ENCODE results near the gene CHPF2. TPM values are rescaled to one million over a fixed set of nuclear protein-coding genes. Genes with fewer than 3 reads are reported as not detected.

The CHPF2 gene
- total RNA-seq, 5 donors from 2014 or later (not counting 1 experiment from before 2014, with no cell fraction given) = 34.2 to 66.1 (median 64.1) TPM

- H3K9me3 Mint-ChIP-seq = no peaks in the 10 kb centered on the region
- peaks cover 20 to 71% of the 10 kb centered on the region in 2 experiments for H3K4me1 ChIP-seq (ENCODE audit: control insufficient read depth in 1 of 2, extremely low read depth in 1 of 2, insufficient read depth in 2 of 2, low read length in 2 of 2)
- no peak overlapping the region for H3K27ac Mint-ChIP-seq
- H3K27me3 ChIP-seq (replicated peaks in 1 of 2; ENCODE audit: control insufficient read depth in 2 of 2, extremely low read depth in 1 of 2, insufficient read depth in 2 of 2, low read length in 1 of 2) = peaks cover 7 to 83% of the 10 kb centered on the region in 2 experiments
- CTCF ChIA-PET = no interaction called here
- POLR2A ChIA-PET = no interaction called here
- WGBS (ENCODE audit: insufficient coverage) = 21% methylated on average over 26 of the region's 29 CpGs
- H3K27me3 Mint-ChIP-seq = peaks cover 31 to 45% of the 10 kb centered on the region in 2 donors
- H3K4me3 ChIP-seq (ENCODE audit: control insufficient read depth in 1 of 2, extremely low read depth in 1 of 2, low read length in 1 of 2) = peak overlapping the region; percentile 35 to 69
- H3K4me1 Mint-ChIP-seq = peaks cover 54 to 73% (median 61%) of the 10 kb centered on the region in 3 donors
- H3K36me3 ChIP-seq (ENCODE audit: control insufficient read depth in 2 of 2, extremely low read depth in 1 of 2, insufficient read depth in 1 of 2, low read length in 1 of 2) = no peaks in the 10 kb centered on the region
- ATAC-seq (replicated peaks in 1 of 4) (peak in 1 of 4 experiments; percentile 1), DNase-seq (no peak)
- H3K4me3 Mint-ChIP-seq = peak overlapping the region; percentile 69 to 87 (median 75)
- H3K27ac ChIP-seq (ENCODE audit: low read length) = no peak overlapping the region
- H3K36me3 Mint-ChIP-seq = no peaks in the 10 kb centered on the region
- no peaks in the 10 kb centered on the region for H3K9me3 ChIP-seq
Observed at GRCh38 chr7:151247611-151248345, 15.5 kb downstream of the CHPF2 start.

- H3K4me1 Mint-ChIP-seq = peaks cover 48 to 66% (median 54%) of the 10 kb centered on the region in 3 donors
- H3K27ac Mint-ChIP-seq = peak within 1 kb of the TSS in 1 of 2 donors; percentile 50
- under 1% methylated on average over 54 of the region's 71 CpGs for WGBS (ENCODE audit: insufficient coverage)
- H3K4me1 ChIP-seq (ENCODE audit: control insufficient read depth in 1 of 2, extremely low read depth in 1 of 2, insufficient read depth in 2 of 2, low read length in 2 of 2) = peaks cover 17 to 64% of the 10 kb centered on the region in 2 experiments
- H3K36me3 Mint-ChIP-seq = no peaks in the 10 kb centered on the region
- H3K27me3 ChIP-seq (replicated peaks in 1 of 2; ENCODE audit: control insufficient read depth in 2 of 2, extremely low read depth in 1 of 2, insufficient read depth in 2 of 2, low read length in 1 of 2) = peaks cover 7 to 90% of the 10 kb centered on the region in 2 experiments
- no peaks in the 10 kb centered on the region for H3K36me3 ChIP-seq (ENCODE audit: control insufficient read depth in 2 of 2, extremely low read depth in 1 of 2, insufficient read depth in 1 of 2, low read length in 1 of 2)
- no peaks in the 10 kb centered on the region for H3K9me3 Mint-ChIP-seq
- H3K4me3 Mint-ChIP-seq = peak within 1 kb of the TSS; percentile 74 to 87 (median 75)
- H3K9me3 ChIP-seq = no peaks in the 10 kb centered on the region
- peaks cover 35 to 51% of the 10 kb centered on the region in 2 donors for H3K27me3 Mint-ChIP-seq
- DNase-seq (peak in 11 of 35 experiments; percentile 19 to 58 (median 40)), ATAC-seq (replicated peaks in 1 of 4) (peak; percentile 30 to 52 (median 46))
- ChIA-PET CTCF (no interaction called here), POLR2A (no interaction called here)
- H3K4me3 ChIP-seq (ENCODE audit: control insufficient read depth in 1 of 2, extremely low read depth in 1 of 2, low read length in 1 of 2) = peak within 1 kb of the TSS; percentile 35 to 69
- no peak within 1 kb of the TSS for H3K27ac ChIP-seq (ENCODE audit: low read length)
Observed at GRCh38 chr7:151248346-151249033, 16.2 kb downstream of the CHPF2 start, which contains the start of gene SMARCD3. SMARCD3 (minus strand) TSS chr7:151248694; CDS start chr7:151248562, 132 bp downstream.

- peak overlapping the region; percentile 58 to 87 (median 70) for H3K4me3 Mint-ChIP-seq
- ChIA-PET POLR2A (no interaction called here), CTCF (no interaction called here)
- Histone ChIP-seq H3K27me3 (replicated peaks in 1 of 2; ENCODE audit: control insufficient read depth in 2 of 2, extremely low read depth in 1 of 2, insufficient read depth in 2 of 2, low read length in 1 of 2) (peaks cover 7 to 90% of the 10 kb centered on the region in 2 experiments), H3K4me3 (ENCODE audit: control insufficient read depth in 1 of 2, extremely low read depth in 1 of 2, low read length in 1 of 2) (peak overlapping the region in 1 of 2 donors; percentile 69), H3K27ac (ENCODE audit: low read length) (no peak overlapping the region), H3K9me3 (no peaks in the 10 kb centered on the region), H3K4me1 (ENCODE audit: control insufficient read depth in 1 of 2, extremely low read depth in 1 of 2, insufficient read depth in 2 of 2, low read length in 2 of 2) (peaks cover 14 to 57% of the 10 kb centered on the region in 2 experiments), H3K36me3 (ENCODE audit: control insufficient read depth in 2 of 2, extremely low read depth in 1 of 2, insufficient read depth in 1 of 2, low read length in 1 of 2) (no peaks in the 10 kb centered on the region)
- peaks cover 41 to 59% (median 47%) of the 10 kb centered on the region in 3 donors for H3K4me1 Mint-ChIP-seq
- peak overlapping the region in 1 of 2 donors; percentile 50 for H3K27ac Mint-ChIP-seq
- WGBS (ENCODE audit: insufficient coverage) = 11% methylated on average over 41 of the region's 45 CpGs
- ATAC-seq (replicated peaks in 1 of 4) = peak; percentile 13 to 30 (median 24)
- no peaks in the 10 kb centered on the region for H3K9me3 Mint-ChIP-seq
- H3K27me3 Mint-ChIP-seq = peaks cover 36 to 58% of the 10 kb centered on the region in 2 donors
- peak in 11 of 35 experiments; percentile 18 to 56 (median 37) for DNase-seq
- H3K36me3 Mint-ChIP-seq = no peaks in the 10 kb centered on the region
Observed at GRCh38 chr7:151249034-151249731, 16.9 kb downstream of the CHPF2 start.

GRCh38 chr7:151249732-151250072 lies 17.4 kb downstream of the CHPF2 start:
- Mint-ChIP-seq H3K36me3 (no peaks in the 10 kb centered on the region), H3K9me3 (no peaks in the 10 kb centered on the region), H3K27me3 (peaks cover 38 to 59% of the 10 kb centered on the region in 2 donors), H3K27ac (no peak overlapping the region), H3K4me1 (peaks cover 35 to 54% (median 42%) of the 10 kb centered on the region in 3 donors), H3K4me3 (peak overlapping the region; percentile 47 to 87 (median 58))
- no peak overlapping the region for H3K4me3 ChIP-seq (ENCODE audit: control insufficient read depth in 1 of 2, extremely low read depth in 1 of 2, low read length in 1 of 2)
- peaks cover 9 to 53% of the 10 kb centered on the region in 2 experiments for H3K4me1 ChIP-seq (ENCODE audit: control insufficient read depth in 1 of 2, extremely low read depth in 1 of 2, insufficient read depth in 2 of 2, low read length in 2 of 2)
- no peak overlapping the region for H3K27ac ChIP-seq (ENCODE audit: low read length)
- no peak for ATAC-seq (replicated peaks in 1 of 4)
- no CpG with 5 or more reads among the region's 5 CpGs for WGBS (ENCODE audit: insufficient coverage)
- no peak for DNase-seq
- CTCF ChIA-PET = no interaction called here
- no peaks in the 10 kb centered on the region for H3K9me3 ChIP-seq
- peaks cover 7 to 92% of the 10 kb centered on the region in 2 experiments for H3K27me3 ChIP-seq (replicated peaks in 1 of 2; ENCODE audit: control insufficient read depth in 2 of 2, extremely low read depth in 1 of 2, insufficient read depth in 2 of 2, low read length in 1 of 2)
- no peaks in the 10 kb centered on the region for H3K36me3 ChIP-seq (ENCODE audit: control insufficient read depth in 2 of 2, extremely low read depth in 1 of 2, insufficient read depth in 1 of 2, low read length in 1 of 2)
- POLR2A ChIA-PET = no interaction called here

- H3K27me3 Mint-ChIP-seq = peaks cover 41 to 62% of the 10 kb centered on the region in 2 donors
Observed at GRCh38 chr7:151250181-151251132, 18.2 kb downstream of the CHPF2 start.

More at GRCh38 chr7:151250181-151251132, 18.2 kb downstream of the CHPF2 start:
- no peak for DNase-seq
- Mint-ChIP-seq H3K27ac (no peak overlapping the region), H3K4me1 (peaks cover 32 to 51% (median 38%) of the 10 kb centered on the region in 3 donors), H3K9me3 (no peaks in the 10 kb centered on the region), H3K36me3 (no peaks in the 10 kb centered on the region), H3K4me3 (peak overlapping the region; percentile 66 to 87 (median 67))
- Histone ChIP-seq H3K27me3 (replicated peaks in 1 of 2; ENCODE audit: control insufficient read depth in 2 of 2, extremely low read depth in 1 of 2, insufficient read depth in 2 of 2, low read length in 1 of 2) (peaks cover 7 to 90% of the 10 kb centered on the region in 2 experiments), H3K4me3 (ENCODE audit: control insufficient read depth in 1 of 2, extremely low read depth in 1 of 2, low read length in 1 of 2) (no peak overlapping the region), H3K4me1 (ENCODE audit: control insufficient read depth in 1 of 2, extremely low read depth in 1 of 2, insufficient read depth in 2 of 2, low read length in 2 of 2) (peaks cover 5 to 47% of the 10 kb centered on the region in 2 experiments), H3K27ac (ENCODE audit: low read length) (no peak overlapping the region), H3K36me3 (ENCODE audit: control insufficient read depth in 2 of 2, extremely low read depth in 1 of 2, insufficient read depth in 1 of 2, low read length in 1 of 2) (no peaks in the 10 kb centered on the region), H3K9me3 (no peaks in the 10 kb centered on the region)
- ChIA-PET CTCF (no interaction called here), POLR2A (interaction anchor here in 1 of 2 donors (0.6 kb wide), 1 partner anchor 23 kb away, joined by 3 read pairs; the partner anchor contains the start of gene ABCF2)
- 91% methylated on average over 4 of the region's 7 CpGs for WGBS (ENCODE audit: insufficient coverage)
- no peak for ATAC-seq (replicated peaks in 1 of 4)

Measured in T-cell (primary cell).